ENCODE data around the gene ZBTB7C. TPM values are rescaled to one million over a fixed set of nuclear protein-coding genes. Genes with fewer than 3 reads are reported as not detected.

The ZBTB7C gene
- polyA plus RNA-seq (2012; ENCODE audit: insufficient read depth, insufficient read length, low read depth) = 1.1 TPM

GRCh38 chr18:48408727-48409590 is at the start of gene ZBTB7C:
Gene ZBTB7C (minus strand): TSS chr18:48409383.
- Histone ChIP-seq H3K27me3 (peaks cover 33% of the 10 kb centered on the region), H3K9me3 (no peaks in the 10 kb centered on the region), H3K4me1 (no peaks in the 10 kb centered on the region), H3K36me3 (no peaks in the 10 kb centered on the region), H3K4me3 (ENCODE audit: low read depth, low read length) (peak within 1 kb of the TSS; percentile 60)
- TF ChIP-seq CTCF (IDR thresholded peaks at IDR 0.05; ENCODE audit: low read depth, low read length) = no peak
- peak; percentile 52 for DNase-seq

GRCh38 chr18:48456838-48457237 is 47.7 kb upstream of the ZBTB7C start:
- Histone ChIP-seq H3K27me3 (no peaks in the 10 kb centered on the region), H3K36me3 (no peaks in the 10 kb centered on the region), H3K4me3 (ENCODE audit: low read depth, low read length) (no peak overlapping the region), H3K4me1 (no peaks in the 10 kb centered on the region), H3K9me3 (no peaks in the 10 kb centered on the region)
- TF ChIP-seq CTCF (IDR thresholded peaks at IDR 0.05; ENCODE audit: low read depth, low read length) = no peak
- no peak for DNase-seq

- H3K27me3 ChIP-seq = no peaks in the 10 kb centered on the region
- no peaks in the 10 kb centered on the region for H3K4me1 ChIP-seq
- no peak for DNase-seq
- no peaks in the 10 kb centered on the region for H3K36me3 ChIP-seq
- no peak for TF ChIP-seq CTCF (IDR thresholded peaks at IDR 0.05; ENCODE audit: low read depth, low read length)
- H3K4me3 ChIP-seq (ENCODE audit: low read depth, low read length) = no peak overlapping the region
- no peaks in the 10 kb centered on the region for H3K9me3 ChIP-seq
Observed at GRCh38 chr18:48455555-48456478, 46.6 kb upstream of the ZBTB7C start.

- Histone ChIP-seq H3K9me3 (no peaks in the 10 kb centered on the region), H3K4me1 (no peaks in the 10 kb centered on the region), H3K4me3 (ENCODE audit: low read depth, low read length) (no peak overlapping the region), H3K27me3 (no peaks in the 10 kb centered on the region), H3K36me3 (no peaks in the 10 kb centered on the region)
- no peak for TF ChIP-seq CTCF (IDR thresholded peaks at IDR 0.05; ENCODE audit: low read depth, low read length)
- DNase-seq = no peak
Observed at GRCh38 chr18:48454261-48454757, 45.1 kb upstream of the ZBTB7C start.

- DNase-seq = no peak
- Histone ChIP-seq H3K4me1 (no peaks in the 10 kb centered on the region), H3K4me3 (ENCODE audit: low read depth, low read length) (no peak overlapping the region), H3K9me3 (no peaks in the 10 kb centered on the region), H3K36me3 (no peaks in the 10 kb centered on the region), H3K27me3 (no peaks in the 10 kb centered on the region)
- no peak for TF ChIP-seq CTCF (IDR thresholded peaks at IDR 0.05; ENCODE audit: low read depth, low read length)
Observed at GRCh38 chr18:48453330-48454066, 44.3 kb upstream of the ZBTB7C start.
